ENCODE data around the gene TMEM190.

Gene TMEM190

DNA sequence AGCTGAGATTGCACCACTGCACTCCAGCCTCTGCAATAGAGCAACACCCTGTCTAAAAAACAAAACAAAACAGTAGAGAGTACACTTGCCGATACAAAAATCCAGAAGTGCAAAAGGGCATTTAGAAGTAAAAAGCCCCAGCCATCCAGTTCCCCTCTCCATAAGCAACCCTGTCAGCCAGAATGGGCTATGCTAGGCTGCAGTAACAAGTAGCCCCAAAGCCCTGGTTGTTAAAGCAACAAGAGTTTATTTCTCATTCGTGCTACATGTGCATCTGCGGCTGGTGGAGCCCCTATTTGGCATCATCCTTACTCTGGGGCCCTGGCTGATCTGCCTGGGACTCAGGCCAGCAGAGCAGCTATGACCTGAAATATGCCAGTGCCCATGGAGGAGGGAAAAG lies 47.9 kb downstream of the TMEM190 start:
- DNase-seq, result no peak

- no peak for DNase-seq
These were observed 49.4 kb downstream of the TMEM190 start for GRCh38 chr19:55426042-55426441.

Measured in T-helper 9 cell (primary cell).